NCI-H82 (cell line): ENCODE data around the gene DUSP16.
A peak's percentile ranks its signal among the peaks of the same experiment; 100 is the strongest.
"Not testable (repeated sequence)": the region's sequence is repeated elsewhere in the genome, so short reads cannot be mapped to it uniquely, and the experiment has no call there.

Experiments
- DNase-seq: peaks from one replicate; lab custom pipeline; 2025; lab: John Stamatoyannopoulos, UW

The DUSP16 gene

DNA sequence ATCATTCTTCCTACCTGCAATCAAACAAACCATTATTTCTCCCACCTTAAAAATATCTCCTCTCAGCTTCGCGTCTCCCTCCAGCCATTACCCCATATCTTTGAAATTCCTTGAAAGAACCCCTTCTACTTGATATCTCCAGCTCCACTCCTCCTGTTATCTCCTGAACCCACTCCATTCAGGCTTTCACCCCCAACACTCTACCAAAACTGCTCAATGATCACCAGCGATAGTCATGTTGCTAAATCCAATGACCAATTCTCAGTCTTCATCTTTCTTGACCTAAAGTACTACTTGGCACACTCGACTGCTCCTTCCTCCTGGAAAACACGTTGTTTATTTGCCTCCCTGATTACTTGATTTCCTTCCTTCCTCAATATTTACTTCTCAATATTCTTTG lies 70.1 kb downstream of the DUSP16 start:
- DNase-seq = no peak

GRCh38 chr12:12491606-12492005 lies 71.1 kb downstream of the DUSP16 start:
- DNase-seq = no peak

DNA sequence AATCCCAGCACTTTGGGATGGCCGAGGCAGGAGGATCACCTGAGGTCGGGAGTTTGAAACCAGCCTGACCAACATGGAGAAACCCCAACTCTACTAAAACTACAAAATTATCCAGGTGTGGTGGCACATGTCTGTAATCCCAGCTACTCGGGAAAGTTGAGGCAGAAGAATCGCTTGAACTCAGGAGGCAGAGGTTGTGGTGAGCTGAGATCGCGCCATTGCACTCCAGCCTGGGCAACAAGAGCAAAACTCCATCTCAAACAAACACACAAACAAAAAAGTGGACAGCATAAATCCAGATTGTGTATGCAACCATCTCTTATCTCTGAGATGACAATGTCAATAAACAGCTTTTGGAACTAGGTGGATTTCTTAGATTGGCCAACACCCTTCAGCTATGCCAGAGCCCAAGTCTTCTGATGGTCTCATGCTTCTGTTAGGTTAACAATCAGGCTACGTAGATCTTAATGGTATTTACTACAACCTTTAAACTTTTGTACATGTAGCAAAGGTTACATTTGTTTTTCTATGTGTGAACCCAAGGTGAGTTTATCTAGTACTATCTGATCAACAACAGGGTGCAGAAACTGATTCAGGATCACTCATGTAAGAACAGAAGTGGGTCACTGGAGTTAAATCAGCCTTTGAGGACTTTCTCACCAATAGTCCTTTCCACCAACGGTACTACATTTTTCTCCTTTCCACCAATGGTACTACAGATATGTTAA lies 73.7 kb downstream of the DUSP16 start:
- no peak for DNase-seq

- no peak for DNase-seq
These were observed 74.4 kb downstream of the DUSP16 start for GRCh38 chr12:12488296-12488695.

DNA sequence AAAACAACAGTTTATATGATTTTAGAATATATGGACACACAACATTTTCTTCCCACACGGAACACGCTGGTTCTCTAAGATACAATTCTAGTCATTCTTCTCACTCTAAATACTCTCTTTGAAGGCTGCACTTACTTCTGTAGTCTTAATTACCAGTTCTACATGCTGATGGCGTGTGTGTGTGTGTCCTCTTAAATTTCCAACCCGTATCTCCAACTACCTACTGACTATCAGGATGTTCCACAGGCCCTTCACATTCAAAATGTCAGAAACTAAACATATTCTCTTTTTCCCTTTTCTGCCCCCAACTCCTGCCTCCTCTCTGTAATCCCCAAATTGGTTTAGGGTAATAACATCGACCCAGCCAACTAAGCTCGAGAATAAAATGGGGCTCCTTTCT lies 75.2 kb downstream of the DUSP16 start:
- DNase-seq = peak; percentile 16

DNA sequence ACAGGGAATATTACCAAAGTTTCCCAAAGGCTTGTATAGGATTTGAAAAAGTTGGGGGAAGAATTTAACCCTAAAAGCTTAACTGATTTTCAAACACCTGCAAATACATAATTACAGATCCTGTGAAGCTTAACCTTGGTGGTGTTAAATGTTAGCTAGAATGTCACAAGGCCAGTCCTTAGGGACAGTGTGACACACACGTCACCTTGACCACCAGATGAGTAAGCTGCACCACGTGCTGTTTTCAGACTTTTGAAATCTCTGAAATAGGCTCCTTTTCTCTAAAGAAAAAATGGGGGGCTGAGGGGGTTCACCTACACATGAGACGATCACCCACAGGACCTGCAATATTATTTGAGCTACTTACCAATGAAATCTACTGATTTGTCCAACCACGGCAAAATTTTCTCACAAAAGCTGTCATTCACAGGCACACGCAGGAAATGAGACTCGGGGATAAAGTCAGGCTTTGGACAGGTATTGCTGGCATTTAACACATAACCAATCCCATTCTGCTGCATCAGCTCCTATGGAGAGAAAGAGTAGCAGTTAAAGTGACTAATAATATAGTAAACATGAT lies 75.9 kb downstream of the DUSP16 start:
- no peak for DNase-seq

GRCh38 chr12:12483438-12483837 lies 79.2 kb downstream of the DUSP16 start:
- DNase-seq = no peak

DNA sequence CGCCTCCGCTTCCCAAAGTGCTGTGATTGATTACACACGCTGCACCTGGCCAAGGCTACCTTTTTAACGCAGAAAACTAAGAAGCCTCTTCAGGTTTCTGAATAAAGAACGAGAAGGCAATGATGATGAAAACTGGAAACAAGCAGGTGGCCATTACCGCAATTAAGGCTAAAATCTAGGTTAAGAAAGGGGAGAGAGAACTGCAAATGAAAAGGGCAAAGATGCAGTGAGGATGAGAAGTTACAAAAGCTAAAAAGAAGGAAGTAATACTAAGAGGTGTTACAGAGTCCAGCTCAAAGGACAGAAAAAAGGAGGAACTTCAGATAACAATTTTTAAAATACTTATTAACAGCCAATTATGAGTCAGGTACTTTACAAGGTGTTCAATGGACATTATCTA lies 79.7 kb downstream of the DUSP16 start:
- DNase-seq = no peak

- no peak for DNase-seq
These were observed 80.4 kb downstream of the DUSP16 start for GRCh38 chr12:12482150-12482761.

DNA sequence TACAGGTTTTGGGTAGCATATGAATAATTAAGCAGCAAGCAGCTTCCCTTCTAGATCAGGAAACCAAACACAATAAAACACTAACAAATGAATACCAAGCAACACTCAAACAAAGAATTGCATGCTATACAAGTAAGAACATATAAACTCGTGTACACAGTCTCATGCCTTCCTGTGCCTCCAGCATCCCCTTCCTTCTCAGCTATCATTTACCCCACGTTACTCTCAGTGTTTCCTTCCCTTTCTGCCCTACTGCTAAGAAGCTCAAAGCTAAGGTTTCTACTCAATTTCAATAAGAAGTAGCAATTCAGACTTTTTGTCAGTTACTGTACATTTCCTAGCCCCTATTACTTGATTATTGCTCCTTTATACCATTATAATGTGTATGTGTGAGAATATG lies 81.0 kb downstream of the DUSP16 start:
- DNase-seq = no peak

DNA sequence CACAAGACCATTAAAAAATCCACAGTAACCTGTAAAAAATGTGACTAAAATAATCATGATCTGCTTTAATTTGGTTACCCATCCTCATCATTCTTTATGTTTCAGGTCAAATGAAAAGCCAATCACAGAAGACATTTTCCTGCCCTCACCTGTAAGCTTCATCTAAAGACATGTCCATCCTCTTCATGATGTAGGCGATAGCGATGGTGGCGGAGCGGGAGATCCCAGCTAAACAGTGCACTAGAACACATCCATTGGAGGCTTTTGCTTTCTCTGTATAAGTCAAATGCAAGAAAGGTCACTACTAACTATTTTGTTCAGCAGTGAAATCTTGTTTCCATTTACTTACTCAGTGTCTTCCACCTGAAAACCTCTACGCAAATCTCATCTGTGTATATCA lies 82.6 kb downstream of the DUSP16 start:
- no peak for DNase-seq

- no peak for DNase-seq
These were observed 85.2 kb downstream of the DUSP16 start for GRCh38 chr12:12477532-12477890.

- DNase-seq = no peak
These were observed 85.7 kb downstream of the DUSP16 start for GRCh38 chr12:12476857-12477531.

DNA sequence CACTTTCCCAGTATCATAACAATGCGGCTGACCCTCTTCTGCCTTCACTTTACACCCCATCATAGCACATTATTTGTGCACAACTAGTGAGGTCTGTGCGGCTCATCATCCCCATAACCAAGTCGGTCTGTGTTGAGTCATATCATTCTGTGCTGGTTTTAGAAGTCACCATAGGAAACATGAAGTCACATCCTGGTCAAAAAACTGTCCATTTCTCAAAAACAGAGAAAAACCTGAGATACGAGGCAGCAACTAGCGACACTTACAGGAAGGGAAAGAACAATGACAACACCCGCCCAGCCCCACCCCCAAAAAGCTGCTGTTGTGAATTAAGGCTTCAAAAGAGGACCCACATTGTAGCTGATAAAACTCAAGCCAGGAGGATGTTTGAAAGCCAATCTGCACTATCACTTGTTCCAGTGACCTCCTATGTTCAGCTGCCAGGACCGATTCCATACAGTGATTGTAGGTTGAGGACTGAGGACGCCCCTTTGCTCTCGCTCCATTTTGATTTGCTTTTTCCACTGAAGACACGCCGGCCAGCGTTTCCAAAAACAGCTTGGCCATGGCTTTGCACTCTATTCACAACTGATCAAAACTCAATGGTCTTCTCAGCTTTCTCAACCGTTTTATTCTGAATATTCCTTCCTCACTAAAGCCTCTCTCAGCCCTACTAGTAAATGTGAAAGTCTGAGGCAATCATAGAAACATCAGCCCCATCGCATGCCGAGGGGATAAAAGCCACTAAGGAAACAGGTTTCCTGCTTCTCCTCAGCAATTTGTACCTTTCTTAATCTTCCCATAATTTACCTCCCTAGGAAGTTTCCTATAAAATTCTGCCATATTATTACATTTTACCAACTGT lies 87.5 kb downstream of the DUSP16 start:
- no peak for DNase-seq

GRCh38 chr12:12474471-12474928 lies 88.2 kb downstream of the DUSP16 start:
- DNase-seq = no peak

- DNase-seq = no peak
These were observed 89.4 kb downstream of the DUSP16 start for GRCh38 chr12:12473223-12473622.

- DNase-seq = not testable (repeated sequence)
These were observed 90.4 kb downstream of the DUSP16 start for GRCh38 chr12:12471982-12472961.

GRCh38 chr12:12470751-12471306 lies 91.8 kb downstream of the DUSP16 start:
- no peak for DNase-seq

DNA sequence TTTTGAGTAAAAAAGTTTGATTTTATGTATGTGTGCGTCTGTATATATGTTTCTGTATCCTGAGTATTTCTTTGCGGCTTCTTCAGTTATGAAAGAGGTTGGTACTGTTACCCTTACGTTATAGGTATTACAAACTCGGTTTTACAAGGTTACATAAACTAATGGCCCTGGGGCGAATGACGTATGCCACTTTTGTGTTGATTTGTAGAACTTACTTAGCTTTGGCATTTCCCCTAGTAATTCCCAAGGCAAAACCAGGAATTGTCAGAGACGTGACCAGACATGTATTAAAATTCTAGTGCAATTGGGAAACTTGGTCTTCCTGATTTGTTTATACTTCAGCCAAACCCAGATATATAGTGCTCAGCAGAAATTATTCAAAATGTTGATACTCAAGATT lies 93.3 kb downstream of the DUSP16 start:
- no peak for DNase-seq

DNA sequence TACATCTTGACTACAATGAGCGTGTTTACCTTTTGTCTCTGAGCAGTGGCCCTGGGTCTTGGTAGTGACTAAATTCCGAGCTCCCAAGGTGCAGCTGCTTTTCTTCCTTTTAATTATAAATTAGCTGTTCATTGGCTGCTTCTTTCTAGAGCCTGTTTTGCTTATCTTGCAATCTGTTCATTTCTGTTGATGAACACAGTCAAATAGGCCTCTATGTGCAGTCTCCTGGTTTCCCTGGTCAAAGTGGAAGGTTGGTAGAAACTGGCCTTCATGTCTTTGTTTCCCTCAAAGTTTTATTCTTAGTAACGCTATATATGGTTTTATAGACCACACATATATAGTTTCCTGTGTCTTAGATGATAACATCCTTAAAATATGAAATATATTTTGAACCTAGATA lies 94.1 kb downstream of the DUSP16 start:
- no peak for DNase-seq
